GM21423 (cell line): ENCODE measurements around the gene OR8I2.
"Not testable (repeated sequence)": the region's sequence is repeated elsewhere in the genome, so short reads cannot be mapped to it uniquely, and the experiment has no call there.

ENCODE experiments used
- ATAC-seq: cut with Tn5 transposase; IDR thresholded peaks from one replicate; pipeline ENCODE4 v1.9.1; 2021; ENCODE audit warnings: mild to moderate bottlenecking, moderate library complexity; ENCODE audit not compliant: unreplicated experiment

The OR8I2 gene

DNA sequence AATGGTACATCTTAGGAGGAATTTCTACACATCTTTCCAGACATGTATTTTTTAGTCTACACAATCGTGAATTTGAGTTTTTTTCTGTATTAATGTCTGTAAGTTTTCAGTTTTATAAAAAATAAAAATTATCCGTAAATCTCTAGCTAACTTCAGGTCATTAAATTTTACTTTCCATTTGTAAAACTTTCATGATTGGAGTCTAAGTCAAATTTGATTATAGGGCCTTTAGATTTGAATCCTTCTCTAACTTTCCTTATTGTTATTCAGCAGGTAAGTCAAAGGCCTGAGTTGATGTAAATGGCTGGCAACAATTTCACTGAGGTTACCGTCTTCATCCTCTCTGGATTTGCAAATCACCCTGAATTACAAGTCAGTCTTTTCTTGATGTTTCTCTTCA is at the start of gene OR8I2:
TSS of gene OR8I2 (plus strand) at position 301 of the 400 bp plus-strand sequence. CDS start at position 301, 0 bp downstream.
- no peak for ATAC-seq

DNA sequence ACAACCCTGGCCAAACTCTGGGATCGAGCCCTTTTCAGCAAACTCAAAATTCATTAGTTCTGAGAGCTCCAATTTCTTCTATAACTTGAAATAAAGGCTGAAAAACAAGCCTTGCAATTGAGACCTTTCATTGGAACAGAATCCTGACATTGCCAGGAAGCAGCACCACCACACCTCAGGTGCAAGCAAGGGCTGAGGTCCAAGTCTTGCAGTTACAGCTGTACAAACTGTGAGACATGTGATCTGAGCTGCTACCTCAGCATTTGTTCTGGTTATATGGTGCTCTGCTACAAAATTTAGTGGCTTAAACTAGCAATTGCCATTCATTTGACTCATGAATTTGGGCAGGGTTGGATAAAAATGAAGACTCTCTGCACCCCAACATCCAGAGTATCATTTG is 47.6 kb upstream of the OR8I2 start:
- no peak for ATAC-seq

DNA sequence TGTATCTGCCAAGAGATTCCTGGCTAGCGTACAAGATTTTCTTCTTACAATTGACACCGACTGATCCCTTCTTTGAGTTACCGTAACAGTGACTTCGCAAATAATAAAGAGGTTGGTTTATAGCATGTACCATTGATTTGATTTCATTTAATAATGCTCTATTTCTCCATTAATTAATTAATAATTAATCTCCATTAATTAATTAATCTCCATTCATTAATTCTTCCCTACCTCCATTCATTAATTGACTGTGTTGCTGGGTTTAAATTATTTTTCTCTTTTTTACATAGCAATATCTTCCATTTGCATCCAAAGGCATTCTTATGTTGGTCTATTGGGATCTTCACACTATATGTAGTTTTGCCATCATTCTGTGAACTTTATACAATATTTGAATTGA is 44.6 kb upstream of the OR8I2 start:
- ATAC-seq: no peak

DNA sequence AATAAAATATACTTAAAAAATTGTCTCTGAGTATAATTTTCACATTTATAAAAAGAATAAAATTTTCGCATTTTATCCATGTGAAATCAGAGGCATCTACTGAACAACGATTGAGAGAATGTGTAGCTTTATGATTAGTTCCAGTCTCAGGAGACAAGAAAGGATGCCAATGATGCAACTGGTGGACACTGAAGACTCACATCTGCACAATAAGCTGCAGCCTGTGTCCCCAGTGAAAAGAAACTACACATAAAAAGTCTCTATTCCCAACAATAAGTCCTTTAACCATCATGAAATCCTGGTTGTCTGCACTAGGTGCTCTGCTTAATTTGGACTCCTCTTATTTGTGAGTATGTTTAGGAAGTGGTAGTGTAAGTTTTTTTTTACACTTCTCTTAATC is 43.6 kb upstream of the OR8I2 start:
- no peak for ATAC-seq

DNA sequence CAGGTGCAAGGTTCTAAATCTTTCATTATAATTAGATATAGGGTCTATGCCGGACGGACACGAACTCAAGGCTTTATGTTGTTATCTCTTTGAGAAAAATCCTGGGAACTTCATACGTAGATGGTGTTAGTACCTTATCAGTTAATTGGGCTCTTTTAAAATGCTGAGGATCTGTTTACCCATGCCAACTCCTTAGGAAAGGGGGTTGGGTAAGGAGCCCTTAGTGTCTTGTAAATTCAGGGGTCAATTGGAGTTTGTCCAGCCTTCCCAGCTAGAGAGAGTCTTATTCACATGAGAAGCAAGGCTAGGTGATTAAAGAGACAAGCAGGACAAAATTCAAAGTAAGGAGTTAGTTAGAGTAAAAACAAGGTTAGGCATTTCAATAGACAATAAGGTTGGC is 36.7 kb upstream of the OR8I2 start:
- not testable (repeated sequence) for ATAC-seq

DNA sequence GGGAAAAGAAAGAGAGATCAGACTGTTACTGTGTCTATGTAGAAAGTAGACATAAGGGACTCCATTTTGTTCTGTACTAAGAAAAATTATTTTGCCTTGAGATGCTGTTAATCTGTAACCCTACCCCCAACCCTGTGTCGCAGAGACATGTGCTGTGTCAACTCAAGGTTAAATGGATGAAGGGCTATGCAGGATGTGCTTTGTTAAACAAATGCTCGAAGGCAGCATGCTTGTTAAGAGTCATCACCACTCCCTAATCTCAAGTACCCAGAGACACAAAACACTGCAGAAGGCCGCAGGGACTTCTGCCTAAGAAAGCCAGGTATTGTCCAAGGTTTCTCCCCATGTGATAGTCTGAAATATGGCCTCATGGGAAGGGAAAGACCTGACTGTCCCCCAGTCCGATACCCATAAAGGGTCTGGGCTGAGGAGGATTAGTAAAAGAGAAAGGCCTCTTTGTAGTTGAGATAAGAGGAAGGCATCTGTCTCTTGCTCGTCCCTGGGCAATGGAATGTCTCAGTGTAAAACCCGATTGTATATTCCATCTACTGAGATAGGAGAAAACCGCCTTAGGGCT is 35.4 kb upstream of the OR8I2 start:
- not testable (repeated sequence) for ATAC-seq

DNA sequence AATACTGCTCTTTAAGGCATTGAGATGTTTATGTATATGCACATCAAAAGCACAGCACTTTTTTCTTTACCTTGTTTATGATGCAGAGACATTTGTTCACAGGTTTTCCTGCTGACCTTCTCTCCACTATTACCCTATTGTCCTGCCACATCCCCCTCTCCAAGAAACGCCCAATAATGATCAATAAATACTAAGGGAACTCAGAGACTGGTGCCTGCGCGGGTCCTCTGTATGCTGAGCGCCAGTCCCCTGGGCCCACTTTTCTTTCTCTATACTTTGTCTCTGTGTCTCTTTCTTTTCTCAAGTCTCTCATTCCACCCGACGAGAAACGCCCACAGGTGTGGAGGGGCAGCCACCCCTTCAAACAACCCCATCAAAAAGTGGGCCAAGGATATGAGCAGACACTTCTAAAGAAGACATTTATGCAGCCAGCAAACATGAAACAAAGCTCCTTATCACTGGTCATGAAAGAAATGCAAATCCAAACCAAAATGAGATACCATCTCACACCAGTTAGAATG is 34.8 kb upstream of the OR8I2 start:
- ATAC-seq: not testable (repeated sequence)

DNA sequence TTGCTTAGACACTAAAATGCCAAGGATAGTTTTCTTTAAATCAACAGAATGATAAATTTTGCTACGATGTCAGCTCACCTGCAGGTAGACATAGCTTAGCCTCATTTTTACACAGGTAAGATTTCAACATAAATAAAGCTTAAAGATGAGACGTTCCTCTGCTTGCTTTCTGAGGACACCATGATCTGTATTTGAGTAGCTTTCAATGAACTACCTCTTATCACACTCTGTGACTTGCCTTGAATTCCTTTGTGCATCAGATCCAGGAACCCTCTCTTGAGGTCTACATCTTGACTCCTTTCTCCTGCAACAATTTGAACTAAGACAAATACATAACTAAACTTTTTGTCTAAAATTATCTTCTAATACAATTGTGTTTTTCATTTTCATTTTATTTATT is 26.1 kb upstream of the OR8I2 start:
- ATAC-seq: no peak

DNA sequence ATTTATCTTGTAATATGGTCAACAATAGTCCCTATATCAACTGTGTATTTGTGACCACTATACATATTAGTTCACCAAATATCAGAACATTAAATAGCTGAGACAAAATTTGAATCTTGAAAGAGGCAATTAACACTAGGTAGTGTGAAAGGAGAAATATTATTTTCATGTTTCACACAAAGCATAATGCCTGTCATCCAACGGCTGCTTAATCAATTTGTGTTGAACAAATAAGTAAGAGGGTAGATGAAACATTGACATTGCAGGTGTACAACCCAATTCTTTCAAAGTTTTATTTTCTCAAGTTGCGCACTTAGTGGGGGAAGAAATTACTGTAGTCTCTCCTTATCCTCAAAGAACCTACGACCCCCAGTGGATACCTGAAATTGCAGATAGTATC is 3.4 kb upstream of the OR8I2 start:
- no peak for ATAC-seq

DNA sequence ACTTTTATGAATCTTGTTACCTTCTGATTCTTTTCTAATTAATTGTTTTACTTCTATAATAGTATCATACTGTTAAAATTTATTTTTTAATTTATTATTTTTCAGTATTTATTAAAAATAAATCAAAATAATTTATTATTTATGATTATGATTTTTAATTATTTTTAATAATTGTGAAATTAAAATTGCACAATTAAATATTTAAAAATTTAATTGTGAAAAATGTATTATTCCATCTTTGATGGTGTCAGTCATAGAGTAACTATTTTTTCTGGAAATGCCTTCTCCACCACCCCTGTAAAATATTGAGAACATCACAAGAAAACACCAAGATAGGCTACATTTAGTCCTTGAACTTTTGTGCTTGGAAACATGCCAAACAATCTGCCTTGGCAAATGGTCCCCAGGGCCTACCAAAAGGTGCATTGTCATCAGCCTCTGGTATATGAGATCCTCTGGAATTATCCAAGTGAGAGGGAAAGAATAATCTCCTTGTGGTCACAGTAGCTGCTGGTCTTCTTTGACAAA is 10.2 kb downstream of the OR8I2 start, which contains the start of gene OR8H2:
TSS of gene OR8H2 (plus strand) at position 478 of the 528 bp plus-strand sequence. CDS start 1,356 bp downstream, outside the sequence.
- ATAC-seq: no peak

DNA sequence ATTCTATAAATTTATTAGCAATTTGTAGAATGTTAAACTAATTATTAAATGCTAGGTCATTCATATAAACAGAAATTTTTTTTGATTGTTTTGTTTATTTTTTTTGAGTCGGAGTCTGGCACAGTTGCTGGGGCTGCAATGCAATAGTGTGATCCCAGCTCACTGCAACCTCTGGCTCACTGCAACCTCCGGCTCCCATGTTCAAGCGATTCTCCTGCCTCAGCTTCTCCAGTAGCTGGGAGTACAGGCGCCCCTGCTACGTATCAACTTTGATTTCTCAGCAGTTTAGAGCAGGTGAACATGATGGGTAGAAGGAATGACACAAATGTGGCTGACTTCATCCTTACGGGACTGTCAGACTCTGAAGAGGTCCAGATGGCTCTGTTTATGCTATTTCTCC is 29.0 kb downstream of the OR8I2 start, which contains the start of gene OR8H3:
TSS of gene OR8H3 (plus strand) at position 301 of the 400 bp plus-strand sequence. CDS start at position 301, 0 bp downstream.
- ATAC-seq: no peak

DNA sequence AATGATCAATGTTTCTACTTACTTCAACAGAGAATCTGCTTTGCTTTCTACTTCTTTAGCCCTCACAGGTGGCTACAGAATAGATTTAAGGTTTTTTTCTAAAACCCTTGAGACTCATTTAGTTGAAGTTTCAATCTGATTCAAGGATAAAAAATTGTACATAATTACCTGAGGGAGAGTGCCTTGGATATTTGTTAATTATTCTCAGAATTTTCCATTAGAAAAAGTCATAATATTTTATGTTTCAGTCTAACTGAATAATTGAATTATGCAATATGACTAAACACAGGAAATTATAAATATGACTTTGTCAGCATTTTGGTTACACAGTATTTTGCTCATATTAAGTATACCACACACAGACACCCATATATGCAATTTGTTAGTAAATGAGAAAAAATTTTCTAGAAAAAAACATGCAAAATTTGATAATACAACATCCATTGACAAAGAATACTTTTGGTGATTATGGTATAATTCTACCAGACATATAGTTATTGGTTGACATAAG is 47.1 kb downstream of the OR8I2 start, which contains the start of gene OR8J3:
TSS of gene OR8J3 (minus strand) at position 51 of the 511 bp plus-strand sequence. CDS start 2,483 bp downstream, outside the sequence.
- no peak for ATAC-seq

DNA sequence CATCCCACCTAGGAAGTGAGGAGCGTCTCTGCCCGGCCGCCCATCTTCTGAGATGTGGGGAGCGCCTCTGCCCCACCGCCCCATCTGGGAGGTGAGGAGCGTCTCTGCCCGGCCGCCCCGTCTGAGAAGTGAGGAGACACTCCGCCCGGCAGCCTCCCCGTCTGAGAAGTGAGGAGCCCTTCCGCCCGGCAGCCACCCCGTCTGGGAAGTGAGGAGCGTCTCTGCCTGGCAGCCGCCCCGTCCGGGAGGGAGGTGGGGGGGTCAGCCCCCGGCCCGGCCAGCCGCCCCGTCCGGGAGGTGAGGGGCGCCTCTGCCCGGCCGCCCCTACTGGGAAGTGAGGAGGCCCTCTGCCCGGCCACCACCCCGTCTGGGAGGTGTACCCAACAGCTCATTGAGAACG is 50.6 kb downstream of the OR8I2 start:
- ATAC-seq: not testable (repeated sequence)
